Hematopoietic multipotent progenitor cell treated with erythropoietin and hydrocortisone succinate and interleukin-3 and kit ligand, for 8 days (in vitro differentiated cells): ENCODE measurements around the gene FLAD1.
"Not testable (repeated sequence)": the region's sequence is repeated elsewhere in the genome, so short reads cannot be mapped to it uniquely, and the experiment has no call there.

Experiments used
- DNase-seq: peaks from one replicate; pipeline ENCODE4 v3.0.0-alpha.2; 2015

FLAD1 gene

GRCh38 chr1:154969860-154970452 is 13.2 kb upstream of the FLAD1 start:
- no peak for DNase-seq

DNA sequence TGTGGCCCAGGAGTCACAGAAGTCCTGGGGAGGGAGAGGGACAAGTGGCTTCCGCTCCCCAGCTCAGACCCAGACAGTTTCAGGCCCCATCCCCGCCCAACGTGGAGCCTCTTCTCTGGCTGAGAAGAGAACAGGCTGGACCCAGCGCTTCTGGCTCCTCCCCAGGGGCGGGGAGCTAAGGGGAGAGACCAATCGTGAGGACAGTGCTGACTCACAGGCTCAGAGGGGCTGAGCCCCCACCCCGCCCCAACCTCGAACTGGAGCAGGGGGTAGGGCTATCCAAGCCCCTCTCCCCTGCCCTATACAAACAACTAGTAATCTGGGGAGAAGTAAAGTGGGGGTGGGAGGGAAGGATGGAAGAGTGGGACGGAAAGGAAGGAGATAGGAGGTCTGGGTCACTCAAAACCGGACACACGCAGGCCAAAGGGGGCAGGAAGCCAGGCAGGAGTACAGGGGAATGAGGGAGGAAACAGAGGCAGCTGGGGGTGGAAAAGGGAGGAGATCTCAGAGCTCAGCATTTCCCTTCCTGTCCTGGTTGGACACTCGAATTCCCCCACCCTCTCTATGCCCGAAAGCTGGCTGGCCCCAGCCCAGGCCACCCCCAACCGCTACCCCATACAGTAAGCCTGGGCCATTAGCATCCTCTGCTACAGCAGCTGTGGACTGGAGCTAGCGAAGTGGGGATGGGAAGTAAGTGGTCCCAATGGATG is 12.4 kb upstream of the FLAD1 start, which contains the start of gene SHC1:
Gene SHC1 (minus strand): TSS at position 117 of the 710 bp plus-strand sequence. CDS start 221 bp downstream, outside the sequence.
- peak; percentile 93 for DNase-seq

GRCh38 chr1:154971341-154971998 is 11.7 kb upstream of the FLAD1 start:
- DNase-seq = no peak

DNA sequence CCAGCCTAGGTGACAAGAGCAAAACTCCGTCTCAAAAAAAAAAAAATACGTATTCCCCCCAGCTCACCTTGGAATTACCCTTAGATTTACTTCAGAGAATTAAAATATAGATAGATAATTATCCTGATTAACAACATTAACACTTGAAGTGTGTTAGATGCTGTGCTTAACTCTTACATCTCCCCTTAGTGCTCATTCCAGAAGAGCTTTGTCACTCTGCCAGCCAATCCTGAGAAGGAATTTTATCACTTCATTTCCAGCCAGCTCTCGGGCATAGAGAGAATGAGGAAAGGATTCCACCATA is 11.0 kb upstream of the FLAD1 start:
- DNase-seq = no peak

GRCh38 chr1:154972517-154973343 is 10.4 kb upstream of the FLAD1 start:
- DNase-seq = peak; percentile 43

DNA sequence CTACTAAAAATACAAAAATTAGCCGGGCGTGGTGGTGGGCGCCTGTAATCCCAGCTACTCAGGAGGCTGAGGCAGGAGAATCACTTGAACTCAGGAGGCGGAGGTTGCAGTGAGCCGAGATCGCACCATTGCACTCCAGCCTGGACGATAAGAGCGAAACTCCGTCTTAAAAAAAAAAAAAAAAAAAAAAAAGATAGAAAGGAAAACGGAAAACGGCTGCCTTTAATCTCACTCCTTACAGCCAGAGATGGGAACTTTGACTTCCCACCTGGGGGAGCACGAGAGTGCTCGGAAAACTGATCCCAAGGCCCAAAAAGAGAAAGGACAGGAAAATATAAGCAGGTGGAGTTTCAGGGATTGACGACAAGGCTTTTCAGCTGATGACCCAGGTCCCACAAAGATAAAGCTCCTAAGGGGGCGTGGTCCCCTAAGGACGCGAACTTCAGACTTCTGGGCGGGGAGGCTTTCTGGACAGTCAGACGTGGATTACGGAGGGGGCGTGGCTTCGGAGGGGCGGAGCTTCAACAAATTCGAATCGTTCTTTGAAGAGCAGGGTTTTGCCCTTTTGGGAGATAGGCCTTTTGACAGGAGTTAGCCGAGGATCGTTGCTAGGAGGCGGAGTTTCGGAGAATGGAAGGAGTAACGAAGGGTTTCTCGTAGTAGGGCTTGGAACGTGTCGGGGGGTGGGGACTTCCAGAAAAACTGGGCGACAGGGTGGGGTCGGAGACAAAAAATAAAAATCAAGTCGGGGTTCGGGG is 9.6 kb upstream of the FLAD1 start:
- DNase-seq = peak; percentile 99

DNA sequence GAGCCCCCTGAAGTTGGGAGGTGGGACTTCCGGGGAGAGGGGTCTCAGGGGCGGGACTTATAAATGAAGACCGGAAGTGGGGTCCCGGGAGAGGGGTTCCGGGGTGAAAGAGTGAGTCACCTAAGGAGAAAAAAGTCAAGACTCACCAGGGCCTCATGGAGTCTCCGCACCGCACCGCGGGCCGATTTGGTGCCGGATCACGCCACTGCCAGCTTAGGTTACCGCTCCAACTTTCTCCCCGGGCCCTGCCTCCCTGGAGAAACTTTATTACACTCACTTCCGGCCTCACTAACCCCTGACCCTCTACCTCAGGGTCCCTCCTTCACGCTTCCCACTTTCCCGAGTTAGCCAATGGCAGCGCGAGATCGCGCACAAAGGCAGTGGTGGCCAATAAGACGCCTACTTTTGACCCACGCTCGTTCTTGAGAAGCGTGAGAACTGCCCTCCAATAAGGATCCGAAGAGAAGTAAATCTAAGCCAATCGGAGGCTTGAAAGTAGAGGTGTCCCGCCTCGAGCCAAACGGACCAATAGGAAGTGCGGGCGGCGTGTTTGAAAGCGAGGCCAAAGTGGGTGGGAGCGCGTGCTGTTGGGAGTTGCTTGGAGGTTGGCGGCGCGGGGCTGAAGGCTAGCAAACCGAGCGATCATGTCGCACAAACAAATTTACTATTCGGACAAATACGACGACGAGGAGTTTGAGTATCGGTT is 8.9 kb upstream of the FLAD1 start, which contains the start of gene CKS1B:
Gene CKS1B (plus strand): TSS at position 580 of the 706 bp plus-strand sequence. CDS start 65 bp downstream, at position 645.
- peak; percentile 100 for DNase-seq

GRCh38 chr1:154974808-154975408 is 8.2 kb upstream of the FLAD1 start:
- DNase-seq = peak; percentile 99

DNA sequence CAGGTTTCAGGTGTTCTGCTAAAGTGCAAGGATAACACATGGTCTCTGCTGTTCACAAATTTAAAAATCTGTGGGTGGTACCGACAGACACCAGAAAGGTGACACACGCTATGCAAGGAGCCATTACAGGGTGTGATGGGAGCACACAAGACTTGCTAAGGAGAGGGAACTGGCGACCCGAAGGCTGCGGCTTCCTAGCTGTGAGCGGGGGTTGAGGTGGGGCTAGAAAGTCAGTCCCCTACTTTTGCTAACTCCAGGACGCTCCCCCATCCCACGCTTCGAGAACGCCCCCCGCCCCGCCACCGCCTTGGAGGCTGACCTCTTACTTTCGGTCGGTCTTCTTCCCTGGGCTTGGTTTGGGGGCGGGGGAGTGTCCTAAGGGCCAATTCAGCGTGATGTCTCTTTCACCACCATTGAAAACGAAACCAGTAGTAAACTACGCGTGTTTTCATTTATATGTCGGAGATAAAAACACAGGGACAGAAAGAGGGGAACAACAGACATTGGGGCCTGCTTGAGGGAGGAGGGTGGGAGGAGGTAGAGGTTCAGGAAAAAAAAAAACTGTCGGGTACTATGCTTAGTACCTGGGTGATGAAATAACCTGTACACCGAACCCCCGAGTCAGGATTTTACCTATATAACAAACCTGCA is 7.6 kb upstream of the FLAD1 start:
- peak; percentile 52 for DNase-seq

DNA sequence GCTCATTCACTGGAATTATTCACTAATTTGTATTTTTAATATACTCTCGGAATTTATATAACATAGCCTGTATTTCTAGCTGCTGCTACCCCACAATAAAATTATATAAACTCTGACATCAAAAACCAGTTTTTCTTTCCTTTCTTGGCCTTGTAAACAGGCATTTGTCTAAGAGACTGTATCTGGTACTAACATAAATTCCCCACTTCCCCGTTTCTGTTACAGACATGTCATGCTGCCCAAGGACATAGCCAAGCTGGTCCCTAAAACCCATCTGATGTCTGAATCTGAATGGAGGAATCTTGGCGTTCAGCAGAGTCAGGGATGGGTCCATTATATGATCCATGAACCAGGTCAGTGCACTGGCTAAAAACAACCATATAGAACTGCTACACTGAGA is 5.4 kb upstream of the FLAD1 start:
- DNase-seq = not testable (repeated sequence)

DNA sequence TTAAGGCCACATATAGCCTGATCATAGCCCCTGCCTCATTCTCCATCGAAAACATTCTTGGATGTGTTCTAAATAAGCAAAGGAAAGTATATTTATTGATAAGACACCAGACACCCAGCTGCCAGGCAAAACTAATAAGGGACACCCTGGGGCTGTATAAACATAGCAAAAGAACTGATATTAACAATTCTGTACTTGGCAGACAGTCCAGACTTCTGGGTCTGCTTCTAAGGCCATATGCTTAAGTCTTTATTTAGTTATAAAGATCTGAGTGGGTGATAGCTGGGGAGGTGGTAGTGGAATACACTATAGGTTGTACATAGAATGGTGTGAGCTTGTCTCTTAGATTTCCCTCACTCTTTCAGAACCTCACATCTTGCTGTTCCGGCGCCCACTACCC is 4.8 kb upstream of the FLAD1 start:
- no peak for DNase-seq

GRCh38 chr1:154982341-154982740 is 803 bp upstream of the FLAD1 start:
- peak; percentile 33 for DNase-seq

- no peak for DNase-seq
These were observed 777 bp downstream of the FLAD1 start for GRCh38 chr1:154983776-154984466.

- not testable (repeated sequence) for DNase-seq
These were observed 3.6 kb downstream of the FLAD1 start for GRCh38 chr1:154986736-154987135.

DNA sequence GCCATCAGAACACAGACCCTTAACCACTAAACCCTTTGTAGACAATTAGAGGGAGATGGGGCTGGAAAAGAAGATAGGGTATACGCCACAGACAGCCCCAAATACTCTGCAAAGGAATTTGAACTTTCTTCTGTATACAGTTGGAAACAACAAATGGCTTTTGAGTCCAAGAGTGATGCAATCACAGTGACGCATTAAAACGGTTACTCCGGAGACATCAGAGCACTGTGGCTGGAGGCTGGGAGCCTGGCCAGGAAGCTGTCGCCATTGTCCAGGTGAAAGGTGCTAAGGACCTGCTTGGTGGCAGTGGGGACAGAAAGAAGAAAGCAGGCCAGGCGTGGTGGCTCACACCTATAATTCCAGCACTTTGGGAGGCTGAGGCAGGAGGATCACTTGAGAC is 4.2 kb downstream of the FLAD1 start:
- no peak for DNase-seq

DNA sequence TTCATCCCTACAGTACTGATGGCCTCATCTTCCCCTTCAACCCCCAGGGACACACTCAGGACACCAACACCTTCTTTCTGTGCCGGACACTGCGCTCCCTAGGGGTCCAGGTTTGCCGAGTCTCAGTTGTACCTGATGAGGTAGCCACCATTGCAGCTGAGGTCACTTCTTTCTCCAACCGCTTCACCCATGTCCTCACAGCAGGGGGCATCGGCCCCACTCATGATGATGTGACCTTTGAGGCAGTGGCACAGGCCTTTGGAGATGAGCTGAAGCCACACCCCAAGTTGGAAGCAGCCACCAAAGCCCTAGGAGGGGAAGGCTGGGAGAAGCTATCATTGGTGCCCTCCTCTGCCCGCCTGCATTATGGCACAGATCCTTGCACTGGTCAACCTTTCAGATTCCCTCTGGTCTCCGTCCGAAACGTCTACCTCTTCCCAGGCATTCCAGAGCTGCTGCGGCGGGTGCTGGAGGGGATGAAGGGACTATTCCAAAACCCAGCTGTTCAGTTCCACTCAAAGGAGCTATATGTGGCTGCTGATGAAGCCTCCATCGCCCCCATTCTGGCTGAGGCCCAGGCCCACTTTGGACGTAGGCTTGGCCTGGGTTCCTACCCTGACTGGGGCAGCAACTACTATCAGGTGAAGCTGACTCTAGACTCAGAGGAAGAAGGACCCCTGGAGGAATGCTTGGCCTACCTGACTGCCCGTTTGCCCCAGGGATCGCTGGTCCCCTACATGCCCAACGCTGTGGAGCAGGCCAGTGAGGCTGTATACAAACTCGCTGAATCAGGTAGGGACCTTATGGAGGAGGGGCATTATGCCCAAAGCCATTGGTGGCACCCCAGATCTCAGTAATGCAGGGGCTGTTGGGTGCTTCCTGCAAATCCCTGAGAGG is 5.2 kb downstream of the FLAD1 start:
- peak; percentile 62 for DNase-seq

- no peak for DNase-seq
These were observed 6.2 kb downstream of the FLAD1 start for GRCh38 chr1:154989195-154989860.

DNA sequence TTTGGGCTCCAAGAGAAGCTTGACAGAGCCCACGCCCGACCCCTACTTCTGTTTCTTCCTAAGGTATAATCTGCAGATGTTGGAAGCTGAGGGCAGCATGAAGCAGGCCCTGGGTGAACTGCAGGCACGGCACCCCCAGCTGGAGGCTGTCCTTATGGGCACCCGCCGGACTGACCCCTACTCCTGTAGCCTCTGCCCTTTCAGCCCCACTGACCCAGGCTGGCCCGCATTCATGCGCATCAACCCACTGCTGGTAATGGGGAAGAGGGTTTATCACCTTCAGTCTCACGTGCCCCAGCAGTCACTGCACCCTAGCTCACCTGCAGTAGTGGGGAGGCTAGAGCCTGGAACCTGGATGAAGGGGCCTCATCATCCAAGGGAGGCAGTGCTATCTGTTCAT is 7.1 kb downstream of the FLAD1 start:
- no peak for DNase-seq
